Smooth muscle cell (in vitro differentiated cells): ENCODE results near the gene TMEM40. TPM values are rescaled to one million over a fixed set of nuclear protein-coding genes. Genes with fewer than 3 reads are reported as not detected.

ENCODE experiments used
- DNase-seq: peaks from one replicate; lab custom pipeline; 2025; ENCODE audit not compliant: unreplicated experiment; lab: John Stamatoyannopoulos, UW
- H2AFZ ChIP-seq: fragments of 200-600 bp; sonication (generic); 2 replicates; pipeline ENCODE4 v1.6.0; 2016; ENCODE audit warnings: antibody characterized with exemption, low read depth, mild to moderate bottlenecking
- H3F3A ChIP-seq: fragments of 200-600 bp; sonication (generic); 2 replicates; pipeline ENCODE4 v1.6.0; 2017; ENCODE audit warnings: antibody characterized with exemption, low read depth
- H3K27ac ChIP-seq: fragments of 200-600 bp; sonication (generic); 2 replicates; pipeline ENCODE4 v1.5.1; 2016; ENCODE audit warnings: low read depth, mild to moderate bottlenecking
- H3K27me3 ChIP-seq: fragments of 200-600 bp; sonication (generic); 2 replicates; pipeline ENCODE4 v1.6.1; 2016; ENCODE audit warnings: low read depth, mild to moderate bottlenecking
- H3K36me3 ChIP-seq: fragments of 200-600 bp; sonication (generic); 2 replicates; pipeline ENCODE4 v1.5.1; 2016; ENCODE audit warnings: low read depth
- H3K4me1 ChIP-seq: fragments of 200-600 bp; sonication (generic); 2 replicates; pipeline ENCODE4 v1.5.1; 2016; ENCODE audit warnings: low read depth
- H3K4me2 ChIP-seq: fragments of 200-600 bp; sonication (generic); 2 replicates; pipeline ENCODE4 v1.6.0; 2016; ENCODE audit warnings: mild to moderate bottlenecking
- H3K4me3 ChIP-seq: fragments of 200-600 bp; sonication (generic); 2 replicates; pipeline ENCODE4 v1.5.1; 2016; ENCODE audit warnings: mild to moderate bottlenecking
- H3K79me2 ChIP-seq: fragments of 200-600 bp; sonication (generic); 2 replicates; pipeline ENCODE4 v1.6.0; 2016; ENCODE audit warnings: low read depth, mild to moderate bottlenecking
- H3K9ac ChIP-seq: fragments of 200-600 bp; sonication (generic); 2 replicates; pipeline ENCODE4 v1.6.0; 2016; ENCODE audit warnings: low read depth
- H3K9me3 ChIP-seq: fragments of 200-600 bp; sonication (generic); replicated peaks from 2 replicates; pipeline ENCODE4 v1.5.1; 2016; ENCODE audit warnings: low read depth
- H4K20me1 ChIP-seq: fragments of 200-600 bp; sonication (generic); 2 replicates; pipeline ENCODE4 v1.6.0; 2016; ENCODE audit warnings: low read depth
- CTCF ChIP-seq: fragments of 200-600 bp; sonication (generic); IDR thresholded peaks from 2 replicates; pipeline ENCODE4 v1.5.1; 2017; ENCODE audit warnings: borderline replicate concordance, mild to moderate bottlenecking, antibody characterized with exemption; ENCODE audit not compliant: insufficient read depth, poor library complexity, severe bottlenecking
- WGBS: methylation state at CpG from one replicate; pipeline ENCODE4 v1.1.7; 2016; ENCODE audit warnings: low lambda C conversion rate; 5-methylcytosine and 5-hydroxymethylcytosine counted together
- polyA plus RNA-seq: library from polyadenylated mRNA; unstranded; fragments of >200 nt; fragmentation: Nextera tagmentation; extraction: Ambion mirVana; gene quantifications from 2 replicates; pipeline ENCODE4 v1.2.1, GENCODE V29; 2016
- total RNA-seq: library from RNA; depleted of rRNA; stranded (reverse); fragments of >200 nt; gene quantifications from 2 replicates; pipeline ENCODE4 v1.2.3, GENCODE V29; 2014

TMEM40 gene
- total RNA-seq (6.4 and 6.7 TPM in 2 replicates), polyA plus RNA-seq (6.8 and 15.6 TPM in 2 replicates)

GRCh38 chr3:12759097-12759679, at the start of gene TMEM40:
Gene TMEM40 (minus strand): TSS chr3:12759259. CDS start chr3:12749832, 9,427 bp downstream.
- Histone ChIP-seq H3F3A (no peaks in the 10 kb centered on the region), H3K9ac (peak within 1 kb of the TSS; percentile 77), H3K4me1 (no peaks in the 10 kb centered on the region), H3K4me3 (no peak within 1 kb of the TSS), H4K20me1 (no peaks in the 10 kb centered on the region), H3K4me2 (peak within 1 kb of the TSS; percentile 28), H3K9me3 (no peaks in the 10 kb centered on the region), H3K27me3 (no peaks in the 10 kb centered on the region), H3K79me2 (no peaks in the 10 kb centered on the region), H3K36me3 (no peaks in the 10 kb centered on the region), H2AFZ (no peak within 1 kb of the TSS), H3K27ac (peak within 1 kb of the TSS; percentile 85)
- WGBS, result 60% methylated on average over 10 of the region's 10 CpGs
- DNase-seq, result no peak
- no peak for TF ChIP-seq CTCF

GRCh38 chr3:12808587-12808986, 49.5 kb upstream of the TMEM40 start:
- Histone ChIP-seq H3K27me3 (no peaks in the 10 kb centered on the region), H3K9me3 (no peaks in the 10 kb centered on the region), H3K79me2 (no peaks in the 10 kb centered on the region), H3K36me3 (no peaks in the 10 kb centered on the region), H3K9ac (no peak overlapping the region), H3K4me3 (no peak overlapping the region), H3K27ac (no peak overlapping the region), H3F3A (no peaks in the 10 kb centered on the region), H3K4me2 (no peak overlapping the region), H3K4me1 (peaks cover 4% of the 10 kb centered on the region), H4K20me1 (no peaks in the 10 kb centered on the region), H2AFZ (no peak overlapping the region)
- WGBS, result 78% methylated on average over 2 of the region's 2 CpGs
- no peak for TF ChIP-seq CTCF
- no peak for DNase-seq

DNA sequence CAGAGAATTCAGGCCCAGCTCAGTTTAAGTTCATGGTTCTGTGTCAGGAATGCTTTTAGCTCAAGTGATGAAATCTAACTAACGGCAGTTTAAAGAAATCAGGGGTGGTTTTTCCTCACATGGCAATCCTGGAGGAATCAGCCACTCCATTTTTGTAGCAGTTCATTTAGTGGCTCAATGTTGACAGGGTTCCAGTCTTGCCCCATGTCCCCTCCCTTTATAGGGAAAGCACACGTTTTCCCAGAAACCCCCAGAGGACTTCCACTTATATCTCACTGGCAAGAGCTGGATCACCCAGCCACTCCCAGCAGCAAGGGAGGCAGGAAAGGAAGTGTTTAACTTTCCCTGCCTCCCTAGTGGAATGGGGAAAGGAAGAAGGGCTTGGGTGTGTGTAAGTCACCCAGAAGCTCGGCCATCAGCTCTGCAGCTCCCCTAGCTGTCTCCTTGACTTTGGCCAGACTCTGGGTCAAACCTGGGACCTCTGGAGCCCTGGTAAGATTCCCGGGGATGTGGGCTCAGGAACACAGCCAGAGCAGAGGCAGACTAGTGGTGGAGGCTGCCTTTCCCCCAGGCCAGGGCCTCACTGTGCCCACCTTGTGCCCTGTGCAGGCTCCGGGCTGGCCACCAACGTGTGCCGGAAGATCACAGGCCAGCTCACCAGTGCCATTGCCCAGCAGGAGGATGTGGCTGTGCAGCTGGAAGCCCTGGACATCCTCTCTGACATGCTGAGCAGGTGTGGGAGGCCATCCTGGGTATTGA, 48.7 kb upstream of the TMEM40 start:
- Histone ChIP-seq H4K20me1 (no peaks in the 10 kb centered on the region), H3K79me2 (no peaks in the 10 kb centered on the region), H3K9me3 (no peaks in the 10 kb centered on the region), H3K4me1 (peaks cover 4% of the 10 kb centered on the region), H3K36me3 (no peaks in the 10 kb centered on the region), H3K9ac (no peak overlapping the region), H3K4me3 (no peak overlapping the region), H2AFZ (no peak overlapping the region), H3K27me3 (no peaks in the 10 kb centered on the region), H3F3A (no peaks in the 10 kb centered on the region), H3K27ac (no peak overlapping the region), H3K4me2 (no peak overlapping the region)
- TF ChIP-seq CTCF, result no peak
- no peak for DNase-seq
- 84% methylated on average over 7 of the region's 7 CpGs for WGBS

DNA sequence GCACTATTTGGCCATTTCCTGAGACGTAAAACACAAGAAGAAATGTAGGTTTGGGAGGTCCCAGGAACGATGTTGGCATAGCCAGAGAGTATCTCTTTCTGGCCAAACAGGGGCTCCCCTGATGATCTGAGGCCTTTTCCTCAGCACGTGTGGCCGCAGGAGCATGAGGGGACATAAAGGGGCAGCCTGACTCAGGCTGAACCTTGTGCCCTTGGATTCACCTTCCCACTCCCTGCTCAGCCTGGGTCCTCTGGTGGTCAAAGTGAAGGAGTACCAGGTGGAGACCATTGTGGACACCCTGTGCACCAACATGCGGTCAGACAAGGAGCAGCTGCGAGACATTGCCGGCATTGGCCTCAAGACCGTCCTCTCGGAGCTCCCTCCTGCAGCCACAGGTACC, 48.0 kb upstream of the TMEM40 start:
- H3K27ac ChIP-seq, result no peak overlapping the region
- no peak overlapping the region for H2AFZ ChIP-seq
- no peaks in the 10 kb centered on the region for H3K27me3 ChIP-seq
- no peaks in the 10 kb centered on the region for H4K20me1 ChIP-seq
- no peaks in the 10 kb centered on the region for H3K79me2 ChIP-seq
- no peaks in the 10 kb centered on the region for H3F3A ChIP-seq
- H3K9me3 ChIP-seq, result no peaks in the 10 kb centered on the region
- H3K9ac ChIP-seq, result no peak overlapping the region
- H3K36me3 ChIP-seq, result no peaks in the 10 kb centered on the region
- peaks cover 4% of the 10 kb centered on the region for H3K4me1 ChIP-seq
- no peak for TF ChIP-seq CTCF
- no peak overlapping the region for H3K4me3 ChIP-seq
- 96% methylated on average over 9 of the region's 9 CpGs for WGBS
- no peak overlapping the region for H3K4me2 ChIP-seq
- no peak for DNase-seq
